ENCODE results near the gene DBX1. TPM values are rescaled to one million over a fixed set of nuclear protein-coding genes. Genes with fewer than 3 reads are reported as not detected.
"Not testable (repeated sequence)": the region's sequence is repeated elsewhere in the genome, so short reads cannot be mapped to it uniquely, and the experiment has no call there.

DBX1 gene
- total RNA-seq, 1 experiment from 2014 or later: 0.15 TPM

- Histone ChIP-seq H2AK5ac (ENCODE audit: insufficient read length, low read length) (no peak overlapping the region), H3K79me1 (ENCODE audit: insufficient read depth, low read depth, low read length, poor library complexity, severe bottlenecking) (no peaks in the 10 kb centered on the region), H3K4me1 (ENCODE audit: insufficient read depth, low read length) (no peaks in the 10 kb centered on the region), H3K14ac (ENCODE audit: insufficient read depth, low read length) (no peak overlapping the region), H4K5ac (ENCODE audit: insufficient read length, low read depth, low read length) (no peak overlapping the region), H3K9ac (ENCODE audit: extremely low read depth, insufficient read length, low read length) (no peak overlapping the region), H2BK20ac (ENCODE audit: low read depth, low read length, poor library complexity, severe bottlenecking) (no peak overlapping the region), H2AFZ (ENCODE audit: low read length) (no peak overlapping the region), H3K79me2 (ENCODE audit: insufficient read depth, low read length) (no peaks in the 10 kb centered on the region), H2BK12ac (ENCODE audit: insufficient read length, low read depth, low read length) (no peak overlapping the region), H3K9me3 (ENCODE audit: control insufficient read depth, low read depth, low read length) (no peaks in the 10 kb centered on the region), H3T11ph (ENCODE audit: low read length) (no peak overlapping the region), H3K56ac (ENCODE audit: insufficient read length, low read depth, low read length) (no peak overlapping the region), H2BK15ac (ENCODE audit: low read depth, low read length) (no peak overlapping the region), H4K8ac (replicated peaks; ENCODE audit: insufficient read length, low read depth, low read length) (no peak overlapping the region), H3K27ac (ENCODE audit: insufficient read length, low read depth, low read length) (no peak overlapping the region), H4K91ac (ENCODE audit: insufficient read length, low read depth, low read length) (no peak overlapping the region), H2BK120ac (ENCODE audit: low read depth, low read length, poor library complexity, severe bottlenecking) (no peak overlapping the region), H3K23ac (ENCODE audit: insufficient read length, low read depth, low read length) (no peak overlapping the region), H4K20me1 (ENCODE audit: control insufficient read depth, insufficient read depth, insufficient read length) (no peaks in the 10 kb centered on the region), H3K27me3 (ENCODE audit: insufficient read depth, low read length) (peaks cover 63% of the 10 kb centered on the region), H3K4me2 (ENCODE audit: insufficient read depth, insufficient read length, low read length) (no peak overlapping the region), H2BK5ac (ENCODE audit: insufficient read length, low read length) (no peak overlapping the region), H3K23me2 (ENCODE audit: insufficient read length, low read depth, low read length, poor library complexity, severe bottlenecking) (no peaks in the 10 kb centered on the region), H3K18ac (ENCODE audit: insufficient read length, low read depth, low read length) (no peak overlapping the region), H3K4ac (ENCODE audit: low read depth, low read length) (no peak overlapping the region)
- peaks cover 97% of the 10 kb centered on the region for H3K27me3 Mint-ChIP-seq (ENCODE audit: low read depth)
- no peak overlapping the region; a peak in 1 of 7 replicates for H3K27ac Mint-ChIP-seq
- no peaks in the 10 kb centered on the region for H3K36me3 Mint-ChIP-seq (ENCODE audit: insufficient read depth in 1 of 3, low read depth in 3 of 3)
- no peak for TF ChIP-seq CTCF (conservative IDR thresholded peaks at IDR 0.05)
- H3K9me3 Mint-ChIP-seq: peaks cover 2 to 10% of the 10 kb centered on the region in 2 experiments; a peak in 4 of 5 replicates
- DNase-seq: no peak
- peaks cover 7 to 11% of the 10 kb centered on the region in 2 experiments for H3K4me1 Mint-ChIP-seq
- H3K4me3 Mint-ChIP-seq: no peak overlapping the region
- no CpG with 5 or more reads among the region's 2 CpGs for WGBS (ENCODE audit: extremely low coverage, insufficient read length, low lambda C conversion rate)
Measured at GRCh38 chr11:20201231-20201630, 41.0 kb upstream of the DBX1 start.

- H3K36me3 Mint-ChIP-seq (ENCODE audit: insufficient read depth in 1 of 3, low read depth in 3 of 3): not testable (repeated sequence)
- H3K27me3 ChIP-seq (ENCODE audit: insufficient read depth, low read length): peaks cover 61% of the 10 kb centered on the region
- WGBS (ENCODE audit: extremely low coverage, insufficient read length, low lambda C conversion rate): no CpG with 5 or more reads among the region's 5 CpGs
Measured at GRCh38 chr11:20200331-20200955, 40.2 kb upstream of the DBX1 start.

More at GRCh38 chr11:20200331-20200955, 40.2 kb upstream of the DBX1 start:
- not testable (repeated sequence) for H4K91ac ChIP-seq (ENCODE audit: insufficient read length, low read depth, low read length); H3K23me2 ChIP-seq (ENCODE audit: insufficient read length, low read depth, low read length, poor library complexity, severe bottlenecking); H3K9me3 ChIP-seq (ENCODE audit: control insufficient read depth, low read depth, low read length); DNase-seq; H2BK15ac ChIP-seq (ENCODE audit: low read depth, low read length); H3K4me1 ChIP-seq (ENCODE audit: insufficient read depth, low read length); H3K9ac ChIP-seq (ENCODE audit: extremely low read depth, insufficient read length, low read length); H3K79me2 ChIP-seq (ENCODE audit: insufficient read depth, low read length); H2BK20ac ChIP-seq (ENCODE audit: low read depth, low read length, poor library complexity, severe bottlenecking); H4K8ac ChIP-seq (replicated peaks; ENCODE audit: insufficient read length, low read depth, low read length); H3K4me2 ChIP-seq (ENCODE audit: insufficient read depth, insufficient read length, low read length); H2AK5ac ChIP-seq (ENCODE audit: insufficient read length, low read length); H3K27ac Mint-ChIP-seq; H3K9me3 Mint-ChIP-seq; H3K27ac ChIP-seq (ENCODE audit: insufficient read length, low read depth, low read length); H2BK5ac ChIP-seq (ENCODE audit: insufficient read length, low read length); H2AFZ ChIP-seq (ENCODE audit: low read length); H3K56ac ChIP-seq (ENCODE audit: insufficient read length, low read depth, low read length); H4K5ac ChIP-seq (ENCODE audit: insufficient read length, low read depth, low read length); H3K23ac ChIP-seq (ENCODE audit: insufficient read length, low read depth, low read length); H3K18ac ChIP-seq (ENCODE audit: insufficient read length, low read depth, low read length); H3K4ac ChIP-seq (ENCODE audit: low read depth, low read length); H3K4me3 Mint-ChIP-seq; H2BK12ac ChIP-seq (ENCODE audit: insufficient read length, low read depth, low read length); H3K14ac ChIP-seq (ENCODE audit: insufficient read depth, low read length); H4K20me1 ChIP-seq (ENCODE audit: control insufficient read depth, insufficient read depth, insufficient read length); H2BK120ac ChIP-seq (ENCODE audit: low read depth, low read length, poor library complexity, severe bottlenecking); H3K79me1 ChIP-seq (ENCODE audit: insufficient read depth, low read depth, low read length, poor library complexity, severe bottlenecking); H3T11ph ChIP-seq (ENCODE audit: low read length)
- Mint-ChIP-seq H3K4me1 (peaks cover 7 to 11% of the 10 kb centered on the region in 2 experiments), H3K27me3 (ENCODE audit: low read depth) (peaks cover 89% of the 10 kb centered on the region)
